ENCODE results near the gene SAT1. TPM values are rescaled to one million over a fixed set of nuclear protein-coding genes. Genes with fewer than 3 reads are reported as not detected.

SAT1 gene
- polyA plus RNA-seq, 1 donor (not counting 4 experiments of a cell fraction or from before 2014, with no cell fraction given): 1,607 TPM

DNA sequence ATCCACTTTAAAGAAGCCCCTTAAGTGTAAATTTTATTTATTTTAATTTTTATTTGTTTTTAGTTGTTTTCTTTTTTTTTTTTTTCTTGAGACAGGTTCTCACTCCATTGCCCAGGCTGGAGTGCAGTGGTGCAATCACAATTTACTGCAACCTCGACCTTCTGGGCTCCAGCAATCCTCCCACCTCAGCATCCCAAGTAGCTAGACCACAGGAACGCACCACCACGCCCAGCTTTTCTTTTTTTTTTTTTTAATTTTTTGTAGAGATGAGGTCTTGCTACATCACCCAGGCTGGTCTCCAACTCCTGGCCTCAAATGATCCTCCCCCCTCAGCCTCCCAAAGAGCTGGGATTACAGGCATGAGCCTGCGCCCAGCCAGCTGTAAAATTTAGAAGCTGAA lies 6.0 kb downstream of the SAT1 start:
- Histone ChIP-seq H3K27me3 (ENCODE audit: control insufficient read depth, extremely low read depth, insufficient read depth, low read length) (no peaks in the 10 kb centered on the region), H3K9me1 (ENCODE audit: control insufficient read depth, extremely low read depth, insufficient read depth, low read length) (no peaks in the 10 kb centered on the region), H3K4me3 (ENCODE audit: control insufficient read depth in 2 of 3, extremely low read depth in 1 of 3, insufficient read depth in 2 of 3, low read depth in 1 of 3, low read length in 3 of 3) (no peak overlapping the region), H3K9ac (ENCODE audit: control insufficient read depth, extremely low read depth, insufficient read depth, low read length) (no peak overlapping the region), H3K27ac (ENCODE audit: control insufficient read depth, insufficient read depth, low read length) (no peak overlapping the region), H3K9me3 (ENCODE audit: control insufficient read depth, low read depth, low read length) (no peaks in the 10 kb centered on the region), H3K4me2 (ENCODE audit: control insufficient read depth, extremely low read depth, insufficient read depth, low read depth, low read length) (no peak overlapping the region), H3K4me1 (ENCODE audit: control insufficient read depth, extremely low read depth, insufficient read depth, low read length) (peaks cover 5% of the 10 kb centered on the region), H3K79me2 (ENCODE audit: control insufficient read depth, insufficient read depth, low read length) (no peaks in the 10 kb centered on the region), H2AFZ (ENCODE audit: control insufficient read depth, low read length) (no peak overlapping the region), H3K36me3 (ENCODE audit: control insufficient read depth in 2 of 2, extremely low read depth in 1 of 2, insufficient read depth in 2 of 2, low read length in 2 of 2) (peaks cover 2 to 13% of the 10 kb centered on the region in 2 experiments), H4K20me1 (ENCODE audit: control insufficient read depth, extremely low read depth, insufficient read depth, low read length) (peaks cover 3% of the 10 kb centered on the region)
- no peak for DNase-seq (ENCODE audit: low read depth, low spot score)
- dilution Hi-C loops (cut with MboI; ENCODE audit: extremely low pct_ligation_motif_present, low sequenced_read_pairs): no loop called here
- no peak for TF ChIP-seq EZH2 (IDR thresholded peaks at IDR 0.05; ENCODE audit: low read length)
- TF ChIP-seq, protein P1, sequence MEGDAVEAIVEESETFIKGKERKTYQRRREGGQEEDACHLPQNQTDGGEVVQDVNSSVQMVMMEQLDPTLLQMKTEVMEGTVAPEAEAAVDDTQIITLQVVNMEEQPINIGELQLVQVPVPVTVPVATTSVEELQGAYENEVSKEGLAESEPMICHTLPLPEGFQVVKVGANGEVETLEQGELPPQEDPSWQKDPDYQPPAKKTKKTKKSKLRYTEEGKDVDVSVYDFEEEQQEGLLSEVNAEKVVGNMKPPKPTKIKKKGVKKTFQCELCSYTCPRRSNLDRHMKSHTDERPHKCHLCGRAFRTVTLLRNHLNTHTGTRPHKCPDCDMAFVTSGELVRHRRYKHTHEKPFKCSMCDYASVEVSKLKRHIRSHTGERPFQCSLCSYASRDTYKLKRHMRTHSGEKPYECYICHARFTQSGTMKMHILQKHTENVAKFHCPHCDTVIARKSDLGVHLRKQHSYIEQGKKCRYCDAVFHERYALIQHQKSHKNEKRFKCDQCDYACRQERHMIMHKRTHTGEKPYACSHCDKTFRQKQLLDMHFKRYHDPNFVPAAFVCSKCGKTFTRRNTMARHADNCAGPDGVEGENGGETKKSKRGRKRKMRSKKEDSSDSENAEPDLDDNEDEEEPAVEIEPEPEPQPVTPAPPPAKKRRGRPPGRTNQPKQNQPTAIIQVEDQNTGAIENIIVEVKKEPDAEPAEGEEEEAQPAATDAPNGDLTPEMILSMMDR (optimal IDR thresholded peaks at IDR 0.05 in 1 of 3, IDR thresholded peaks at IDR 0.05 in 1 of 3, conservative IDR thresholded peaks at IDR 0.05 in 1 of 3; ENCODE audit: extremely low read depth in 1 of 3, insufficient read depth in 2 of 3, low read length in 3 of 3): no peak
- no peak for FAIRE-seq

DNA sequence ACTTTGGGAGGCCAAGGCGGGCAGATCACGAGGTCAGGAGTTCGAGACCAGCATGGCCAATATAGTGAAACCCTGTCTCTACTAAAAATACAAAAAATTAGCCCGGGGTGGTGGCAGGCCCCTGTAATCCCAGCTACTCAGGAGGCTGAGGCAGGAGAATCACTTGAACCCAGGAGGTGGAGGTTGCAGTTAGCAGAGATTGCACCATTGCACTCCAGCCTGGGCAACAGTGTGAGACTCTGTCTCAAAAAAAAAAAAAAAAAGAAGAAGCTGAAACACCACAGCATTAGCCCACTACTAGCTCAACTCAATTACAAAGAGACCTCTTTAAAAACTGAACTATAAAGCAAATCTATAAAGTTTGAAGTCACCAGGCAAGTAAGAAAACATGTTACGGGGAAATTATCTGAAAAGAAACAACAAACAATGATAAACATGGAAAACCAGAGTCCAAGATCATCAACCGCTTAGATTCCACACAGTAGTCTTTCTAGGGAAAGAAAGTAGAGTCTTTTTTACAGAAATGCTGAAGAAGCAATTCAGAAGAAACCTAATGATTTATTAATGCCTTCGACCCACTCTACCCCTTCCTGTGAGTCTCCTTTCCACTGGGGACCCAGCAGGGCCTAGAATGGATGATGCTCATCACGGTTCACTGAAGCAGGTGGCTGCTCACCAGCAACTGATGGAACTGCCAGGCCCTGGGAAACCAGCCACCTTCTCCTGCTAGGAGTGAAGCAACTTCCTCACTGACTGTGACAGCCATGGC lies 6.6 kb downstream of the SAT1 start:
- no peak overlapping the region for H2AFZ ChIP-seq (ENCODE audit: control insufficient read depth, low read length)
- no peaks in the 10 kb centered on the region for H3K9me3 ChIP-seq (ENCODE audit: control insufficient read depth, low read depth, low read length)
- FAIRE-seq: no peak
- peaks cover 3% of the 10 kb centered on the region for H4K20me1 ChIP-seq (ENCODE audit: control insufficient read depth, extremely low read depth, insufficient read depth, low read length)
- no peak overlapping the region for H3K4me3 ChIP-seq (ENCODE audit: control insufficient read depth in 2 of 3, extremely low read depth in 1 of 3, insufficient read depth in 2 of 3, low read depth in 1 of 3, low read length in 3 of 3)
- no peaks in the 10 kb centered on the region for H3K9me1 ChIP-seq (ENCODE audit: control insufficient read depth, extremely low read depth, insufficient read depth, low read length)
- TF ChIP-seq, protein P1 (optimal IDR thresholded peaks at IDR 0.05 in 1 of 3, IDR thresholded peaks at IDR 0.05 in 1 of 3, conservative IDR thresholded peaks at IDR 0.05 in 1 of 3; ENCODE audit: extremely low read depth in 1 of 3, insufficient read depth in 2 of 3, low read length in 3 of 3): no peak
- TF ChIP-seq EZH2 (IDR thresholded peaks at IDR 0.05; ENCODE audit: low read length): no peak
- H3K79me2 ChIP-seq (ENCODE audit: control insufficient read depth, insufficient read depth, low read length): no peaks in the 10 kb centered on the region
- H3K36me3 ChIP-seq (ENCODE audit: control insufficient read depth in 2 of 2, extremely low read depth in 1 of 2, insufficient read depth in 2 of 2, low read length in 2 of 2): peaks cover 2 to 9% of the 10 kb centered on the region in 2 experiments
- DNase-seq (ENCODE audit: low read depth, low spot score): no peak
- H3K4me2 ChIP-seq (ENCODE audit: control insufficient read depth, extremely low read depth, insufficient read depth, low read depth, low read length): no peak overlapping the region
- H3K4me1 ChIP-seq (ENCODE audit: control insufficient read depth, extremely low read depth, insufficient read depth, low read length): peaks cover 6% of the 10 kb centered on the region
- no peaks in the 10 kb centered on the region for H3K27me3 ChIP-seq (ENCODE audit: control insufficient read depth, extremely low read depth, insufficient read depth, low read length)
- dilution Hi-C loops (cut with MboI; ENCODE audit: extremely low pct_ligation_motif_present, low sequenced_read_pairs): no loop called here
- H3K27ac ChIP-seq (ENCODE audit: control insufficient read depth, insufficient read depth, low read length): no peak overlapping the region
- no peak overlapping the region for H3K9ac ChIP-seq (ENCODE audit: control insufficient read depth, extremely low read depth, insufficient read depth, low read length)

All from keratinocyte (primary cell).